Activated CD8-positive, alpha-beta T cell treated with anti-CD3 and anti-CD28 coated beads for 36 hours (primary cell): Measurements from ENCODE around the gene METTL1. TPM values are rescaled to one million over a fixed set of nuclear protein-coding genes. Genes with fewer than 3 reads are reported as not detected.
A peak's percentile ranks its signal among the peaks of the same experiment; 100 is the strongest.

Experiments
- ATAC-seq: fragments of 200-7000 bp; cut with Tn5 transposase; one replicate; pipeline ENCODE4 v1.10.0; 2021; ENCODE audit warnings: mild to moderate bottlenecking, moderate library complexity
- CTCF ChIA-PET: fragments of 350-600 bp; sonication (Branson Sonifier 250); formaldehyde crosslinking; loops from one replicate; lab custom pipeline; 2021; ENCODE audit warnings: antibody characterized with exemption; lab: Charles Lee
- POLR2A ChIA-PET: fragments of 350-600 bp; sonication (Branson Sonifier 250); formaldehyde crosslinking; loops from one replicate; lab custom pipeline; 2021; ENCODE audit warnings: antibody characterized with exemption; lab: Charles Lee
- DNase-seq: peaks from one replicate; pipeline ENCODE4 v3.0.0-alpha.2; 2020
- H3K27ac Mint-ChIP-seq: one replicate; pipeline ENCODE4 v1.8.0; 2021; ENCODE audit warnings: mild to moderate bottlenecking, mixed read lengths
- H3K27me3 Mint-ChIP-seq: one replicate; pipeline ENCODE4 v1.8.0; 2021; ENCODE audit warnings: mixed read lengths
- H3K36me3 Mint-ChIP-seq: one replicate; pipeline ENCODE4 v1.8.0; 2021; ENCODE audit warnings: low read depth, mixed read lengths
- H3K4me1 Mint-ChIP-seq: one replicate; pipeline ENCODE4 v1.8.0; 2021; ENCODE audit warnings: low read depth, mixed read lengths
- H3K4me3 Mint-ChIP-seq: one replicate; pipeline ENCODE4 v1.8.0; 2021; ENCODE audit warnings: mild to moderate bottlenecking, moderate library complexity, mixed read lengths
- H3K9me3 Mint-ChIP-seq: one replicate; pipeline ENCODE4 v1.8.0; 2021; ENCODE audit warnings: mixed read lengths
- intact Hi-C: fragments of 100-400 bp; cut with micrococcal nuclease; formaldehyde crosslinking; loops from one replicate; pipeline ENCODE4 v1.10.0; 2022
- total RNA-seq, 2 experiments: library from RNA; stranded (reverse); gene quantifications; one replicate each; pipeline ENCODE4 v1.2.3, GENCODE V29; 2021
- TF ChIP-seq, protein P1 (sequence below): fragments of 200-600 bp; IDR thresholded peaks from one replicate; pipeline ENCODE4 v1.8.0; 2022; ENCODE audit warnings: antibody characterized with exemption, mild to moderate bottlenecking

Gene METTL1
- total RNA-seq, 2 experiments from 2014 or later: 29.6 to 34.1 TPM

DNA sequence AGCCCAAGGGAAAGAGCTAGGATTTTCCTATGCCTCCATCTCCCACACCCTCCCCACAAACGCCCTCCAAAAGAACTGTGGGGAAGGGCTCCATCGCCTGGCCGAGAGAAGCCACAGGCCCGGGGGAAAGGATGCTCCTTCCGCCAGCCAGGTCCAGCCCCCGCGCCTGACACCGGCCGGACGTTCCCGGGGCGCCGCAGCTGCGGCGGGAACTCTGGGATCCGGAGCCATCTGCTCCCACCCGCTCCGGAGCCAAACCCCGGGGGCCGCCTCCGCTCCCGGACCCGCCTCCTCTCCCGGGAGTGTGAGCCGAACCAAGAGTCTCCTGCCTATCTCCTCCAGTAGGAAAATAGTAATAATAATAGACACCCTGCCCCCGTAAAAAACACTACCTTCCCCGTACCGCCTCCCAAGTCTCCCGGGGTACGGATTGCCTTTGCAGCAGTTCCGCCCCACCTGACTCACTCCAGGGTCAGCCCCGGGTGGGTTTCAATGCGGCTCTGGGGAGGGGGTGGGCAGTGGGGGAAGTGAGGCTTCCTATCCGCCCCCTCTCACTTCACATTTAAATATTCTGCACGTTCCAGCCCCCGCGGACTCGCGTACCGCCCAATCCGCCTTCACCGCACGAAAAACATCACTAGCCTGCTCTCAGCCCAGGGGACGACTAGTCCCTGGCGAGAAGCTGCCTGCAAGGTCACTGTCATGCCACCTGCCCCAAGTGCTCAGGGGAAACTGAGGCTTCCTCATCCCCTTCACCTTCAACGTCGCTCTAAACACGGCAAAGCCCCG is 35.8 kb downstream of the METTL1 start:
- intact Hi-C loops: no loop called here
- Mint-ChIP-seq H3K9me3 (no peaks in the 10 kb centered on the region), H3K27me3 (no peaks in the 10 kb centered on the region), H3K36me3 (peaks cover 20% of the 10 kb centered on the region), H3K27ac (peak overlapping the region; percentile 46), H3K4me1 (peaks cover 27% of the 10 kb centered on the region), H3K4me3 (no peak overlapping the region)
- no peak for ATAC-seq
- ChIA-PET CTCF (interaction anchor here (1.2 to 1.5 kb wide), 3 partner anchors 13 to 24 kb away, joined by 3 to 4 read pairs (median 4); no protein-coding TSS in a partner anchor), POLR2A (interaction anchor here (0.6 to 1.2 kb wide), 3 partner anchors 12 to 329 kb away, joined by 3 to 4 read pairs (median 3); no protein-coding TSS in a partner anchor)
- DNase-seq: no peak
- TF ChIP-seq, protein P1, sequence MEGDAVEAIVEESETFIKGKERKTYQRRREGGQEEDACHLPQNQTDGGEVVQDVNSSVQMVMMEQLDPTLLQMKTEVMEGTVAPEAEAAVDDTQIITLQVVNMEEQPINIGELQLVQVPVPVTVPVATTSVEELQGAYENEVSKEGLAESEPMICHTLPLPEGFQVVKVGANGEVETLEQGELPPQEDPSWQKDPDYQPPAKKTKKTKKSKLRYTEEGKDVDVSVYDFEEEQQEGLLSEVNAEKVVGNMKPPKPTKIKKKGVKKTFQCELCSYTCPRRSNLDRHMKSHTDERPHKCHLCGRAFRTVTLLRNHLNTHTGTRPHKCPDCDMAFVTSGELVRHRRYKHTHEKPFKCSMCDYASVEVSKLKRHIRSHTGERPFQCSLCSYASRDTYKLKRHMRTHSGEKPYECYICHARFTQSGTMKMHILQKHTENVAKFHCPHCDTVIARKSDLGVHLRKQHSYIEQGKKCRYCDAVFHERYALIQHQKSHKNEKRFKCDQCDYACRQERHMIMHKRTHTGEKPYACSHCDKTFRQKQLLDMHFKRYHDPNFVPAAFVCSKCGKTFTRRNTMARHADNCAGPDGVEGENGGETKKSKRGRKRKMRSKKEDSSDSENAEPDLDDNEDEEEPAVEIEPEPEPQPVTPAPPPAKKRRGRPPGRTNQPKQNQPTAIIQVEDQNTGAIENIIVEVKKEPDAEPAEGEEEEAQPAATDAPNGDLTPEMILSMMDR: no peak

DNA sequence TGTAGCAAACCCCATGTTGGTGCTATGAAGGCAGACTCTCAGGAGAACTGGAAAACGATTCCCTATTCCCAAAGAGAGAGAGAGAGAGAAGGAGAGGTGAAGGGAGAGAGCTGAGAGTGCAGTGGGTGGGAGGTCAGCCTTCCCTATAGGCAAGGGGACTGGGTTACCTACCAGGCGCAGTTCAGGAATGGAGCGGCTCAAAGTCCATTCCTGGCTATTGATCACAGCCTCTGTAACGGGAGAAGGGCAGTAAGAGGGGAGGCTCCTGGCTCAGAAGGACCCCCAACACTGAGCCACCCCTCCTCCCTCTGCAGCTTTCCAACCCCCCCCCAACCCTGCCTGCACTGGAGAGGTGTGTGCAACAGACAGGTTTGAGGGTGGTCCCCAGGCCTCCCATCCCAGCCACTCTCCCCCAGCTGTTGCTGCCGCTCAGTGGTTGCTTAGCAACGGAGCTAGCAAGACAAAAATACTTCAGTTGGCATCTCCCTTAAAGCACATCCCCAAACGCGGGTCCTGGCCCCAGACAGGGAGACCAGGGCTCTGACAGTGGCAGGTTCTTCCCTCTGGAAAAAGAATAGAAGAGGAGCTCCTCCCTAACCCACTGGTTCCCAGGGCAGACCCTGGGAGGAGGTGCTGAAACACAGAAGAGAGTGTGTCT is 36.6 kb downstream of the METTL1 start:
- POLR2A ChIA-PET: interaction anchor here (1.2 to 1.8 kb wide), 2 partner anchors 9 to 17 kb away, joined by 4 to 9 read pairs; partner anchors contain the start of gene TSPAN31
- TF ChIP-seq, protein P1: no peak

DNA sequence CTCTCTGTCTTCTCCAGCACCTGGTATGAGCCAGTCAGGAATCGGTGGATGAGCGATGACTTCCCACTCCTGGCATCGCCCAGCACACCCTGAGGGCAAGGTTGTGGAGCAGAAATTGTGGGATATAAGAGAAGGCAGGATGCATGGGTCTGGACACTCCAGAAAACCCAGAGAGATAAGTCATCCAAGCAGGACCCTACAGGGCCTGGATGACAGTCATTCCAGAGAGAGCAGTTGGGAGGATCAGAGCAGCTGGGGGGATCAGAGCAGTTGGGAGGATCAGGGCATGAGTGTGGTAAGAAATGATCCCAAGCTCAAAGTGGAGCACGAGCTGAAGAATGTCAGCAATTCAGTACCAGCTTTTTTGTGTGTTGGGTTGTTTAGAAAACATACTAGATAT is 37.3 kb downstream of the METTL1 start:
- peaks cover 28% of the 10 kb centered on the region for H3K36me3 Mint-ChIP-seq
- ATAC-seq: no peak
- intact Hi-C loops: no loop called here
- peak overlapping the region; percentile 23 for H3K27ac Mint-ChIP-seq
- DNase-seq: no peak
- ChIA-PET CTCF (interaction anchor here (1.3 to 1.5 kb wide), 2 partner anchors 25 to 152 kb away, joined by 4 to 5 read pairs; no protein-coding TSS in a partner anchor), POLR2A (interaction anchor here (1.2 to 1.8 kb wide), 2 partner anchors 10 to 16 kb away, joined by 4 to 9 read pairs; partner anchors contain the start of gene TSPAN31)
- no peaks in the 10 kb centered on the region for H3K9me3 Mint-ChIP-seq
- H3K4me3 Mint-ChIP-seq: no peak overlapping the region
- no peaks in the 10 kb centered on the region for H3K27me3 Mint-ChIP-seq
- H3K4me1 Mint-ChIP-seq: peaks cover 15% of the 10 kb centered on the region
- TF ChIP-seq, protein P1: no peak

More for the DNA sequence above, 36.6 kb downstream of the METTL1 start:
- CTCF ChIA-PET: interaction anchor here (0.7 to 1.5 kb wide), 3 partner anchors 24 to 159 kb away, joined by 3 to 5 read pairs (median 4); no protein-coding TSS in a partner anchor
- Mint-ChIP-seq H3K4me3 (no peak overlapping the region), H3K27me3 (no peaks in the 10 kb centered on the region), H3K9me3 (no peaks in the 10 kb centered on the region), H3K36me3 (peaks cover 22% of the 10 kb centered on the region), H3K4me1 (peaks cover 21% of the 10 kb centered on the region), H3K27ac (peak overlapping the region; percentile 23)
- ATAC-seq (no peak), DNase-seq (no peak)
- intact Hi-C loops: no loop called here

DNA sequence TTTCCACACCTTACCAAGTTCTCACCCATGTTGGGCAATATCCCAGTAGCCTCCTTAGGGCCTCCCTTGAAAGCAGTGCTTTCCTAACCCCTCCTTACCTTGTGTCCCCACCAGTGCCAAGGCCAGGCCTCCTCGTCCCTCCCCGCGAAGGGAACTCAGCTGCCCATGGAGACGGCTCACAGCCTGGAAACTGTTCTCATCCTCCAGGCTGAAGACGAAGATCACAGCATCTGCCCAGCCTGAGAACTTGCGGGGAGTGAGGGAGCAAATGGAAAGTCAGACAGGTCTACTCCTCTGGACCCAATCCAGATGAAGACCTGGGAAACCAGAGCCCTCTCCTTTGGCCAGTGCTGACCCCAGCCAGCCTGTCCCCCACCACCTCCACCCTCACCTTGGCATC is 38.0 kb downstream of the METTL1 start:
- peaks cover 8% of the 10 kb centered on the region for H3K4me1 Mint-ChIP-seq
- ChIA-PET CTCF (interaction anchor here (1.0 to 1.1 kb wide), 2 partner anchors 11 to 22 kb away, joined by 3 read pairs; no protein-coding TSS in a partner anchor), POLR2A (interaction anchor here (1.8 kb wide), 1 partner anchor 10 kb away, joined by 9 read pairs; the partner anchor contains the start of gene TSPAN31)
- DNase-seq (no peak), ATAC-seq (no peak)
- H3K27me3 Mint-ChIP-seq: no peaks in the 10 kb centered on the region
- H3K9me3 Mint-ChIP-seq: no peaks in the 10 kb centered on the region
- intact Hi-C loops: no loop called here
- TF ChIP-seq, protein P1: no peak
- H3K4me3 Mint-ChIP-seq: no peak overlapping the region
- peaks cover 28% of the 10 kb centered on the region for H3K36me3 Mint-ChIP-seq
- H3K27ac Mint-ChIP-seq: no peak overlapping the region
